Psoas muscle (tissue), 8 donors: Measurements from ENCODE around the gene SPACDR. TPM values are rescaled to one million over a fixed set of nuclear protein-coding genes. Genes with fewer than 3 reads are reported as not detected.
A peak's percentile ranks its signal among the peaks of the same experiment; 100 is the strongest.

ENCODE experiments used
- ATAC-seq, 4 donors: fragments of 200-7000 bp; cut with Tn5 transposase; one replicate each; pipeline ENCODE4 v1.9.1; 2020; ENCODE audit warnings: moderate library complexity in 3 of 4, mild to moderate bottlenecking in 2 of 4
- DNase-seq, 2 donors: peaks; one replicate each; pipeline ENCODE4 v3.0.0-alpha.2; 2020
- H3K27ac ChIP-seq: fragments of 200-600 bp; one replicate; pipeline ENCODE4 v1.8.0; 2022
- H3K27me3 ChIP-seq, 3 donors: fragments of 200-600 bp in 1 of 3; one replicate each; pipeline versions ENCODE4 v1.6.1 to v1.8.0; 2013 to 2022; ENCODE audit warnings: low read length in 2 of 3, mild to moderate bottlenecking in 2 of 3, moderate library complexity in 1 of 3; ENCODE audit not compliant: insufficient read depth in 3 of 3
- H3K36me3 ChIP-seq, 2 donors: fragments of 200-600 bp in 1 of 2; one replicate each; pipeline versions ENCODE4 v1.6.1 to v1.8.0; 2013 to 2022; ENCODE audit warnings: low read depth in 1 of 2, mild to moderate bottlenecking in 1 of 2, moderate library complexity in 1 of 2; ENCODE audit not compliant: insufficient read depth in 1 of 2
- H3K4me1 ChIP-seq: fragments of 200-600 bp; one replicate; pipeline ENCODE4 v1.8.0; 2022
- H3K4me3 ChIP-seq: fragments of 200-600 bp; one replicate; pipeline ENCODE4 v1.8.0; 2022; ENCODE audit warnings: mild to moderate bottlenecking
- H3K9me3 ChIP-seq: fragments of 200-600 bp; one replicate; pipeline ENCODE4 v1.8.0; 2022
- CTCF ChIP-seq: fragments of 200-600 bp; IDR thresholded peaks from one replicate; pipeline ENCODE4 v1.8.0; 2022; ENCODE audit warnings: antibody characterized with exemption
- WGBS, 3 donors: extraction: QIAGEN DNeasy Blood & Tissue Kit; methylation state at CpG; one replicate each; pipeline versions ENCODE4 v1.1.6 to v1.1.7; 2013; 5-methylcytosine and 5-hydroxymethylcytosine counted together
- intact Hi-C, 2 donors: fragments of 100-400 bp; cut with DNase I; formaldehyde crosslinking; loops; one replicate each; pipeline versions ENCODE4 v1.11.0 to v1.14.2; 2022
- polyA plus RNA-seq, 3 donors: library from polyadenylated mRNA; stranded (reverse); fragments of 200-250 nt; gene quantifications; one replicate each; pipeline ENCODE4 v1.2.3, GENCODE V29; 2013
- total RNA-seq, 4 donors: library from RNA; stranded (reverse); fragmentation: NEBNext Ultra II Directional in 2 of 4; extraction: Animal tissue kit (Norgen Biotek cat#: 25700) in 2 of 4; gene quantifications; one replicate each; pipeline versions ENCODE4 v1.2.1 to v1.2.4, GENCODE V29; 2021 to 2023
- donor health status: healthy with polysubstance abuse.
- donor health status: DM: no; HTN: no; CAD: no; lungs with moderate emphysema.
- donor health status: Bipolar disorder and iron deficiency.
- donor health status: healthy.
- donor health status: DM: yes; HTN: yes; CAD: no.
- donor health status: DM: no; HTN: no; CAD: no.
- donor health status: DM: no; HTN: no; CAD: no.
- donor health status: DM: yes; HTN: yes; CAD: no.

The SPACDR gene
- total and polyA plus RNA-seq, 7 donors: 0.17 to 0.25 TPM; not detected in 5

- WGBS, 3 donors: 84 to 88% (median 85%) methylated on average over 28 of the region's 28 CpGs
- Histone ChIP-seq H3K9me3 (no peaks in the 10 kb centered on the region), H3K27me3 (no peaks in the 10 kb centered on the region), H3K4me1 (peaks cover 11% of the 10 kb centered on the region), H3K4me3 (peak overlapping the region; percentile 94), H3K36me3 (peaks cover 0 to 25% of the 10 kb centered on the region in 2 donors), H3K27ac (peak overlapping the region; percentile 96)
- intact Hi-C loops: no loop called here
- no peak for TF ChIP-seq CTCF
- peak in 1 of 4 donors; percentile 3 for ATAC-seq
- no peak for DNase-seq
Observed at GRCh38 chr7:100437150-100438100, 26.6 kb downstream of the SPACDR start.

- H3K27me3 ChIP-seq: no peaks in the 10 kb centered on the region
- H3K9me3 ChIP-seq: no peaks in the 10 kb centered on the region
- peak; percentile 30 to 48 (median 45) for ATAC-seq
- peak overlapping the region; percentile 96 for H3K27ac ChIP-seq
- peaks cover 25% of the 10 kb centered on the region for H3K4me1 ChIP-seq
- DNase-seq: peak; percentile 30 to 66
- peak overlapping the region; percentile 94 for H3K4me3 ChIP-seq
- WGBS, 3 donors: 2 to 3% (median 2%) methylated on average over 48 to 81 of the region's 81 CpGs
- intact Hi-C loops: no loop called here
- peaks cover 0 to 35% of the 10 kb centered on the region in 2 donors for H3K36me3 ChIP-seq
- TF ChIP-seq CTCF: no peak
Observed at GRCh38 chr7:100435401-100436304, 28.4 kb downstream of the SPACDR start.

GRCh38 chr7:100434297-100435144 lies 29.5 kb downstream of the SPACDR start:
- no peaks in the 10 kb centered on the region for H3K9me3 ChIP-seq
- peaks cover 0 to 35% of the 10 kb centered on the region in 2 donors for H3K36me3 ChIP-seq
- intact Hi-C loops: no loop called here
- 80 to 83% (median 80%) methylated on average over 22 of the region's 22 CpGs for WGBS, 3 donors
- DNase-seq (no peak), ATAC-seq (no peak)
- peaks cover 27% of the 10 kb centered on the region for H3K4me1 ChIP-seq
- peak overlapping the region; percentile 94 for H3K4me3 ChIP-seq
- H3K27ac ChIP-seq: peak overlapping the region; percentile 96
- no peak for TF ChIP-seq CTCF
- H3K27me3 ChIP-seq: no peaks in the 10 kb centered on the region

GRCh38 chr7:100433592-100434296 lies 30.3 kb downstream of the SPACDR start:
- Histone ChIP-seq H3K27me3 (no peaks in the 10 kb centered on the region), H3K4me1 (peaks cover 27% of the 10 kb centered on the region), H3K4me3 (no peak overlapping the region), H3K9me3 (no peaks in the 10 kb centered on the region), H3K27ac (no peak overlapping the region), H3K36me3 (peaks cover 0 to 35% of the 10 kb centered on the region in 2 donors)
- ATAC-seq: no peak
- 65 to 73% (median 67%) methylated on average over 10 of the region's 10 CpGs for WGBS, 3 donors
- TF ChIP-seq CTCF: no peak
- no peak for DNase-seq
- intact Hi-C loops: no loop called here
